ENCODE measurements around the gene SDK2.
"Not testable (repeated sequence)": the region's sequence is repeated elsewhere in the genome, so short reads cannot be mapped to it uniquely, and the experiment has no call there.

Gene SDK2

DNA sequence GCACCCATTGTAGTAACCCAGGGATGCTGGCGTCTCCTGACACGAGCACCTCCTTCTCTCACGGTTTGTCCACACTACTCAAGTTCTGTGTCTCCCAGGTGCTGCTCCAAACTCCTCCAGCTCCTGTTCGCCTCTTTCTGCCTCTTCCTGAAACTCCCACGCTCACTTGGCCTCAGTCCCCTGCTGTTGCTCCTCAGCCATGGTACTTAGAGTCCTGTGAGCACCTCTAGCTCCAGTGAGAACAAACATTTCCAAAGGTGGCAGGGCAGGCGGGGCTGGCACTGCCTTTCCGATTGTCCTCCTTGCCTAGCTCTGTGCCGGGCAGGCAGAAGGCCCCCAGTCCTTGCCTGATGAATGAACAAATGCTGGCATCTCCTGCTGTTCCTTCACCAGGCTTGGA, 146.1 kb downstream of the SDK2 start:
- no peak for DNase-seq

DNA sequence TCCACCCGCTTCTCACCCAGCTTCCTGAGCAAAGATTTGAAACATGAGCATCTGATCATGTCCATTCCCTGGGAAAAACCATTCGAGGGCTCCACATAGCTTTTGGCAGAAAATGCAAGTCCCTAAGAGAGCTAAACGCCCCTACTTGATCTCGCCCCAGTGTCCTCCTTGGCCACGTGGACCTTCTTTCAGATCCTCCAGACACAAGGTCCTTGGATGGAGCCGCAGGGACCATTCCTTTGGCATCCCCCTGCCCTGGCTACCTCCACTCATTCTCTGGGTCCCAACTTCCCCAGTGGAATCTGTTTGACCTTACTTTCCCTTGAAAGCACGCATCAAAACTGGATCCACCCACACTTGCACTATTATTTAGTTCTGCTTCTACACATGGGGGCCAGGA, 146.5 kb downstream of the SDK2 start:
- no peak for DNase-seq

DNA sequence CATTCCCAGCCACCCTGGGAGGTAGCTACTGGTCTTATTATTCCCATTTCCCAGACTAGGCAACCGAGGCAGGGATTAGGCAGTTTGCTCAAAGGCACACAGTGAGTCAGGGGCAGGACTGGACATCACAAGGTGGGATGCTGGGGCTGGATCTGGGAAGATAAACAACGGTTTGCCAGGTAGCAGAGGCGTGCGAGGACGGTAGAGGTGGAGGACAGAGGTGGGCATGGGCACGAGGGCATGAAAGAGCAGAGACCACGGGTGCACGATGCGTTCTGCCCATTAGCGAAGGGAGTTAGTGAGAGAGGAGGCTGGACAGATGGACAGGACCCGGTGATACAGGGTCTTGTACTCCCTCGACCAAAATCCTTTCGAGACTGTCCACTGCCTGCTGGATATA, 148.0 kb downstream of the SDK2 start:
- no peak for DNase-seq

DNA sequence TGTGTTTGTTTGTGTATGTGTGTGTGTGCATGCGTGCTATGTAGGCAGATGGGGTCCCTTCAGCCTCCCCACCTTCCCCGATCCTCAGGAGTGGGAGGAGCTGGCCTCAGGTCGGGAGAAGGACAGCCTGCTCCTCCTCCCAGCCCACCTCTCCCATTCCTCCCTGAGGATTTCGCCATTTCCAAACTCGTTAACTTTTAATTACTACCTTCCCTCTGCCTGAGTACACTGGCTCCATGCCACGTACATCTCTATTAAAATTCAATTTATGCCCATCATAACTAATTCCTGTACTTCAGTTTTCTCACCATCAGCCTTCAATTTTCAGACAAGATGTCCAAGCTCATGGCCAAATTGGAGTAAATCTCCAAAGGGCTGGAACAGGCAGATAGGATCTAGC, 148.6 kb downstream of the SDK2 start:
- no peak for DNase-seq

DNA sequence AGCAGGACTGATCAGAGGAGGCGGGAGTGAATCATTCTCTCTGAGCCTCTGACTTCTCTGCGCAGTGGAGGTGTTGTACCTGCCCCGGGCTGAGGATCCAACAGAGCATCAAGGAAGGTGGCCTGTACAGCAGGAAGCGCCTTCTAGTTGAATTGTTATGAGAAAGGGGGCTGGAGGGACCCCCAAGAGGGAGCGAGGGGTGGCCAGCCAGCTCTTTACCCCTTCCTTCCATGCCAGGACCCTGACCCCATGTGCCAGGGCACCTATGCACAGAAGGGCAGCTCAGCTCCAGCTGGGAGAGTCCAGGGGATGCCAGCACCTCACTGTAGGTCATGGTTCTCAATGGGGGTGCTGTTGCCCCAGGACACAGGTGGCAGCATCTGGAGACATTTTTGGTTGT, 149.3 kb downstream of the SDK2 start:
- DNase-seq, result no peak

DNA sequence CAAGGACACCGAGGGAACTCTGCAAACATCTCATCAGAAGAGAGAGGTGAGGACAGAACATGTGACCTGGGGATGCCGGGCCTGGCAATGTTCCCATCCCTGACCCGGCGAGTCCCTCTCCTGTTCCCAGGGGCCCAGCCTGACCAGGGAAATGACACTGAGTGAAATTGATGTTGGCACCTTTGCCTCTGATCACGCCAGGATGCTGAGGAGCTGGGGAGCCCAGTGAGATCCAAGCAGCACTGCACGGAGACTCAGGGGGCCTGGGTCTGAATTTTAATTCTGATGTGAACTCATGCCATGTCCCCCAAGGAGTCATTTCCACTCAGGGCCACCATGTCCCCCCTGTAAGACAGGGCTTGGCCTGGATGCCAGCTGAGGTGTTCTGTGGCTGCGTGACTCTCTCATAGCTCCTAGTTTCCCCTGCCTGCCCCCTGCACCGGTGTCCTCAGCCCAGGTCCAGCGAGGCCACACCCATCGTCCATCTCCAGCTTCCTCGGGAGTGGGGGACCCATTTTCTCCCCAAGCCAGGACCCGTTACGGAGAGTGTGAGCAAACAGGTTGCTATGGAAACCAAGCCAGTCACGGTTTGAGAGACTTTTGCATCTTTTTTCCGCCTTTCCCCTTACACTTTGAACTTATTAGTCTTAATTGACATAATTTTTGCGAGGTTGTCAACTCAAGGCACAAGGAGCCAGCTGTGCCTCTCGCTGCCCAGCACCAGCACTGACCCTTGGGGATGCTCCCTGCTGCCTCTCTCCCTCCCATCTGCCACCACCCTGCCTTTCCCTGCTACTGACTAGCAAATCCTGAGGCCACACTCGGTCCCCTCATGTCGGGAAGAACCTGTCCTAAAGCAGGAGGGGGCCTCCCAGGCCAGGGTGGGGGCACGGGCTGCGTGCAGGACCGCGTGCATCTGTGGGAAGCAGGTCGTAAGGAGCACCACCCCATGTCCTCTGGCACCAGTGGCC, 150.0 kb downstream of the SDK2 start:
- DNase-seq, result no peak

DNA sequence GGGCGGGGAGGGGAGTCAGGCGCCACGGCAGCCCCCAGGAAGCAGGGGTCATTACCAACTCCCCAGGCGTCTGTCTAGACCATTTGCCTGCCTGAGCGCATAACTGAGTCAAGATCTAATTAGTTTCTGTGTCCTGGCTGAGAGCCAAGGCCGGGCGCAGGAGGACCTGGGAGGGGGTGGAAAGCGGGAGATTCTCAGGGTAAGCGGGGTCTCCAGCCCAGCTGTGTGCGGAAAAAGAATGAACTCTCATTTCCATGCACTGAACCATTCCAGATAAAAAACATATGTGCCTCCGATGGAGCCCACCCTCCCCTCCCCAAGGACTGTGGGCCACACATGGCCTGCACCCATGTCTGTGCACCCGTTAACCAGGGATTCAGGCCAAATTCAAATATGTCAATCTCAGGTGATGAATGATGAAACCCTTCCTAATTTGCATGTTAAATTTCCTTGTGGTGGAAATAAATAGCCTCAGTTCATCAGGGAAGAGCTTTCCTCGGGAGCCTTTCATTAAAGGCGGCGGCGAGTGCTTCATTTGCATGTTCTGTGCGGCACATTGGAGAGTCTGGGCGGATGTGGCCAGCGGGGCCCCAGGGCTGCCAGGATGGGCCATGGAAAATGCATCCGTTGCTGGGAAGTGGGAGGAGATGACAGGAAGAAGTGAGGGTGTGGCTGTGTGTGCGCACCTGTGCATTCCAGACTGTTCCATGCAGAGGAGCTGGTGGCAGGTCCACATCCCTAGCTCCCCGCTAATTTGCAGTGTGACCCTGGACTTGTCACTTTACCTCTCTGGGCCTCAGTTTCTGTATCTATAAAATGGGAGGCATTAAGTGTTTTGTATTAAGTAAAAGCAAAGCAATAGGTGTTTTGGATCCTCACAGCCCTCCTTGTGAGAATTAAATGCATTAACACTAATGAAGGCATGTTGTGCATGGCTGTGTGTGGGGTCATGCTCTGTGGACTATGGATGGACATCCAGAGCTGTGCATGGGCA, 151.1 kb downstream of the SDK2 start:
- DNase-seq, result no peak

DNA sequence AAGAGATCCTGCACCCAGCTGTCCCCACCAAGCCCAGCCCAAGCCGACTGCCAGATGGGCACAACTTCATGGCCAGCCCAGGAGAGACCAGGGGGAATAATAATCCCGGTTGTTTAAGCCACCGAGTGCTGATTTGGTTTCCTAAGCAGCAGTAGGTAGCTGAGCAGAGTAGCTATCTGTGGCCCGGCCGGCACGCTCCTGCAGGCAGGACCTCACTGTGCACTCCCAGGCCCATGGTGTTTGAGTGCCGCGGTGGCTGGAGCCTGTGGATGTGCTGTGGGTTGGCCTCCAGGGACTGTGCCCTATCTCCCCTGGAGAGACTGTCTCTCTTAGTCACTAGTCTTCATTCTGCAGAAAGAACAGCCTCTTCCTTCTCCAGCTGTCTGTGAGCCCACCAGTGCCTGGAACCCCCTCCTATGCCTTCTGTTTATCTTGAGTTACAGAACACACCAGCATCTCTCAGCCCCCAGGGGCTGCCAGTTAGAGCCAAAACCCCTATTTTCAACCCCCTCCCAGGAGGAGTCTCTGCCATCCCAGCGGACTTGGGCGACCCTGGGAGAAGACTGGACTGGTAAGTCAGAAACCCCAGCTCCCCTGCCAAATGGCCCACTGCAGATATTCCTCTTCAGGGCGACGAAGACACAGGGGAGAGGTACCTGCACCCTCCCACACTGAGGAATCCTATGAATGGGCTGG, 152.0 kb downstream of the SDK2 start:
- no peak for DNase-seq

DNA sequence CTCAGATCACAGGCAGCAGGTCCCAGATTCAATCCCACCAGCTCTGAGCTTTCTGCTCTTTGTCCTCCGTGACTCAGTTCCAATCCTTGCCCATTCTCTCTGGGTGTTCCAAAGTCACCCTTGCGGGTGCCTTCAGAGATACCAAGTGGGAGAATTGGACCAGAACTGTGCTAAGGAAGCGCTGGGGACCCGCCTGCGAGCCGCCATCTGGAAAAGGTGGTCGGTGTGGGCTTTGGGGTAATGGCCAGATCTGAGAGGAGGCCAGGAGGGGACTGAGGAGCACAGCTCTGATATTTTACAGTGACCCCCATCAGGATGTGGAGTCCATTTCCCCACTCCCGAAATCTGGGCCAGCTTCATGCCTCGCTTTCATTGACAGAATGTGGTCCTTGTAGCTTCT, 152.6 kb downstream of the SDK2 start:
- no peak for DNase-seq

DNA sequence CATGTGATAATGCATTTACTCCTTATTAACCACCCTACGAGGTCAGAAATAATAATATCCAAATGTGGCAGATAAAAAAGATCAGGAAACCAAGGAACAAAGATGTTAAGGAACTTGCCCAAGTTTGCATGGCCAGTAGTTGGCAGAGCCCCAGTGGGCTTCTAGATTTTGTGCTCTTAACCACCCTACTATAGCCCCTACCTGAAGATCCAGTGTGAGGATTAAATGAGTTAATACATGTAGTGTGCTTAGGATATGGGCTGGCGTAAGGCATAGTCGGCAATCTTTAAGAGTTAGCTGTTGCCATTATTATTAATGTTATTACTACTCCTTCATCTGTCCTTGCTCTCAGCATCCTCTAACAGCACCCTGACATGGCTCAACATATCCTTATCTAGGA, 153.4 kb downstream of the SDK2 start:
- no peak for DNase-seq

DNA sequence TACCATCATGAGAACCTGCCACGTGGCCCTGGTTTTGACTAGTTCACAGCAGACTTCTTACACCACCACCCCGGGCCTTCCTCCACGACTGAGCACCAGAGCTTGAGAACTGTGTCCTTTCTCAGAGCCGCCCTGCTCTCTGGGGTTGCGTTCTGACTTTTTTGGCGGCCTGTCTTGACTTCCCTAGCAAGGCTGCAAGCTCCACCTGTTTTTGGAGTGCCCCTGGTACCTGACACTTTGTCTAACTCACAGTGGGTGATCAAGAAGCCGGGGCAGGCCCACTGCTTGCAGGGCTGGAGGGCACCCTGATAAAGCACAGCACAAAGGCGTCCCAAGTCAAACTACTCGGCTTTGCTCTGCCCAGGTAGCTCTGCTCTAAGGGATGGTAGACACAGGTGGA, 154.3 kb downstream of the SDK2 start:
- DNase-seq, result no peak

DNA sequence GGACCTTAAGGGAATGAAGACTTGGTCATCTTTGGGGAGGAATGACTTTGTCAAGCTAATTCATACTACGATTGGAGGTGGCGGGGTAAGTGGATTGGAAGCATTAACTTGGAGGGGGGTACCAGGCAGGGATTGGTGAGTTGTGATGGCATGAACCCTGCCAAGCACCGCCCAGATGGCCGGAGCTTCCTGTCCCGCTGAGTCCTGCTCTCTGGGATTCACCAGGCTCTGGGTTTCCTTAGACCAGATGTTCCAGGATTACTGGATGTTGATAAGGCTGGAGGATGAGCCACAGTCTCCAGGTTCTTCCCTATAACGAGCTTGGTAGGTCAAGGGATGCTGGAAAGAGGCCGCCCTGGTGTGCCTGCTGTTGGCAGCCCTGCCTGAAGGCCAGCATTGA, 154.9 kb downstream of the SDK2 start:
- DNase-seq, result no peak

DNA sequence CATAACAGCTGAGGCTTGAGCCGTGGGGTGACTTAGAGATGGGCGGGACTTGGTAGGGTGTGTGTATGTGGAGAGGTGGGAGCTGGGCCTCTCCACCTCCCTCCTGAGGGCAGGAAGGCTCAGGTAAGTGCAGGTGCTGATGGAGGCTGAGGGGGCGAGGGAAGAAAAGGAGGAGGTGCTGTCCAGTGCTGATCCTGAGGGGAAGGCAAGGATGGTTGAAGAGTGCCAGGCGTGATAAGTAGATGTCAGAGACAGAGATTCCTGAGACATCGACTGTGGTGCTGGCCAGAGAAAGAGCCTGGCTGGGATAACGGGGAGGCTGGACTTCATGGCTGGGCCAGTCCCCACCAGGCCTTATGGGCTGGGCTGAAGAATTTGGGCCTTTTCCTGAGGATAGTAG, 159.1 kb downstream of the SDK2 start:
- DNase-seq, result no peak

DNA sequence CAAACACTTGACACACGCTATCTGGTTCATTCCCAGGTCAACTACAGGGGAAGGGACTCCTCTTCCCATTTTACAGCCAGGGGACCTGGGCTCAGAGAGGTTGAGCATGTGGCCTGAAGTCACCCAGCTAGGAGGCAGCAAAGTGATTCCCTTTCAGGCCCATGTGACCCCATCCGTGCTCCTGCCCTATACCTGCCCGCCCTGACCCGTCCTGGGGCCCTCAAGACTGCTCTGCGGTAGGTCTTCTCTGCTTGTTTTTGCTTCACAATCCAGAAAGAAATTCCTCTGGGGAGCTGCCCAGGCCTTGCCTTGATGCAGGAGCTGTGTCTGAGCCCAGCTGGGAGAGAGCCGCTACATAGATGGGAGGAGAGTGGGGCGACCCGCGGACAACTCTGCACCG, 161.4 kb downstream of the SDK2 start:
- no peak for DNase-seq

DNA sequence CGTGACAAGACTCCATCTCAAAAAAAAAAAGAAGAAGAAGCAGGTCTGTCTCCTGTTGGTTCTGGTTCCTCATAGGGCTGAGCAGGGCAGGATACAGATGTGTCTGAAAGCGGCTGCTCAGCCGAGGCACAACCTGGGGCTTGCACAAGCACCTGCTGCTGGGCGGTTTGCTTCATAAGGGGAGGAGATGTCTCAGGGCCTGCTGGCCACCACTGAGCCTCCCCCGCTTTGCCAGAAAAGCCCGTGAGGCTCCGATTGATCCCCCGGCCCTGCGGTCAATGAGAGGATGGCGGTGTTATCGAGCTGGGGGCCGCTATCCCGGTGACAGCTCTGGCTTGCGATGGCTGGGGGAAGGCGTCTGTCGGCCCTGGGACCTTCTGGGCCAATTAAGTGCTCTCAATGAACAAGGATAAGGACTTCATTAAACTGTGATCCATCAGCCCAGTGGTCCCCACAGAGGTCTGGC, 162.0 kb downstream of the SDK2 start:
- DNase-seq, result no peak

DNA sequence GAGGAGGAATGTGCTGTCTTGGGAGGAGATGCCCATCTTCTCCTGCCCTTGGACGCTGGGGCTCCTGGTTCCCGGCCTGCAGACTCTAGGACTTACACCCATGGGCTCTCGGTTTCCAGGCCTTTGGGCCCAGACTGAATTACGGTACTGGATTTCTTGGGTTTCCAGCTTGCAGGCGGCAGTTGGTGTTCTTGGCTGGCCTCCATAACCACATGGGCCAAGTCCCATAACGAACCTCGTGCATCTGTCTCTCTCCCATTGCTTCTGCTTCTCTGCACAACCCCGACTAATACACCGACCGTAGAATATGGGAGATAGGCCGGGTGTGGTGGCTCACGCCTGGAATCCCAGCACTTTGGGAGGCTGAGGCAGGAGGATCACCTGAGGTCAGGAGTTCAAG, 162.6 kb downstream of the SDK2 start:
- DNase-seq, result no peak

DNA sequence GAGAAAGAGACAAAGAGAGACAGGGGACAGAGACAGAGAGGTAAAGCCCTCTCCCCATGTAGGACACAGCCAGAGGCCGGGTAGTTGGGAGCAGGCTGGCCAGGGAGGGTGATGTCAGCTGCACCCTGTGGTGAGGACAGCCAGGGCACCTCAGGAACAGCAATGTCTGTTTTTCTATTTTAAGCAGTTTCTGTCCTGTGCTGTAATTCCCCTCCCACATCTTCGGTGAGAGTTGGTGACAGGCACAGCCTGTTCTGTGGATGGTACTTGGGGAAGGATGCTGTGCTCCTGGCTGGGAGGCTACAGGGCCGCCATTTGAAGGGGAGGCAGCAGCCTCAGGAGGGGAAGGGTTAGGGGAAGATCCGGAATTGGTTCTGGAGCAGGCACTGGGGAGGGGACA, 163.5 kb downstream of the SDK2 start:
- no peak for DNase-seq

DNA sequence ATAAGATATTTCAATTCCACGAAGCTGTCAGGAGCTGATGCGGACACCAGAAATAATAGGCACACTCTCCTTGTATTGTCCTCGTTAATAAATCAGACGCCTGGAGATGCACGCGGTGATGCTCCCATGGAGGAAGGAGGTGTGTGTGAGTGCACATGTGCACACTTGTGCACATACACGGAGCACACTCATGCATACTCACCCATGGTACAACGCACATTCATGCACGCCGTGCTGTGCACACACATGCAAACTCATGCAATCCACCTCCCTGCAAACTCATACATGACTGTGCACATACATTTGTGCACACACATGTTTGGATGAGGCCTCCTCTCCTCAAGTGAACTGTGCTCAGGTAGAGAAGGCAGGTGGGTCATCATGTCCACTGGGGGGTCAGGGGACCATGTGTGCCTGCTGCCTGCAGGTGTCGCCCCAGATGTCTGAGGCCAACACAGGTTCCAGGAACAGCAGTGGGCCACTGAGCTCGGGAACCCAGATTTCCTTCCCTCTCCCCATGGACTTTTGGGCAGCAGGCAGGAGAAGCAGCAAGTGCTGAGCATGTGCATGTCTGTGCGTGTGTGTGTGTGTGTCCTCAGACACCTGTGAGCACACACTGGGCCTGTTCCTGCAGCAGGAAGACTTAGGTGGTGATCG, 165.3 kb downstream of the SDK2 start:
- DNase-seq, result no peak

DNA sequence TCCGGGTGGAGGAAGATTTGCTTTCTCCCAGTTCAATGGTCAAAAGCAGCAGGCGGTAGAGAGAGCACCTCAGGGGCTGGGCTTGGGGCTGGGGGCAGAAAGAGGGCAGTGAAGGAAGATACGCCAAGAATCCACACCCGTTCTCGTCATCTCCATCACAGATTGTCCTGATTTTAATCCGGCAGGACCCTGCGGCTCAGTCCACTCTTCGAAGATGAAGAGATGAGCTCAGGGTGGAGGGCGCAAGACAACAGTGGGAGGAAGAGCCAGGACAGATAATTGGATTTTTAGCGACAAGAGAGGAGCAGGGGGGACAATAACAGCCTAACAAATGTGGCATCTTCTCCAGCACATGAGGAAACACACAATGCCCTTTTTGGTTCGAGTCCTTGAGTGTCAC, 165.9 kb downstream of the SDK2 start:
- DNase-seq, result no peak

DNA sequence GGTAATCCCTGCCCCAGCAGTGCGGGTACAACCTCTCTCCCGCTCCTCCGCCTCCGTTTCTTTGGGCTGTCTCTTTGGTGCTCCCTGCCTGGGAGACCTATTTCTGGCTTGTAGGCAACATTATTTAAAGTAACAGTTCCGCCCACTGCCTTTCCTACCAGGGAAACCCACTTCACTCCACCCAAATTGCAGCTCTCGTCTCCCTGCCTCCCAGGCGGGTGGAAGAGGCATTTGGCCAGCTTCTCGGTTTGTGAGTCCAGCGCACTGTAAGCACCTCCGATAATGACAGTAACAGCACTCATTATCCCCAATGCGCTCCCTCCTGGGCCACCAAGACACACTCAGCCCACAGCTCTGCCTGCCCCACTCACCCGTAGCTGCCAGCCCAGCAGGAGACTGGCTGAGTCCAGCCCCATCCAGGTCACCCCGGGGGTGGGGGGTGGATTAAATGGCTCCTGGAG, 167.3 kb downstream of the SDK2 start:
- no peak for DNase-seq

DNA sequence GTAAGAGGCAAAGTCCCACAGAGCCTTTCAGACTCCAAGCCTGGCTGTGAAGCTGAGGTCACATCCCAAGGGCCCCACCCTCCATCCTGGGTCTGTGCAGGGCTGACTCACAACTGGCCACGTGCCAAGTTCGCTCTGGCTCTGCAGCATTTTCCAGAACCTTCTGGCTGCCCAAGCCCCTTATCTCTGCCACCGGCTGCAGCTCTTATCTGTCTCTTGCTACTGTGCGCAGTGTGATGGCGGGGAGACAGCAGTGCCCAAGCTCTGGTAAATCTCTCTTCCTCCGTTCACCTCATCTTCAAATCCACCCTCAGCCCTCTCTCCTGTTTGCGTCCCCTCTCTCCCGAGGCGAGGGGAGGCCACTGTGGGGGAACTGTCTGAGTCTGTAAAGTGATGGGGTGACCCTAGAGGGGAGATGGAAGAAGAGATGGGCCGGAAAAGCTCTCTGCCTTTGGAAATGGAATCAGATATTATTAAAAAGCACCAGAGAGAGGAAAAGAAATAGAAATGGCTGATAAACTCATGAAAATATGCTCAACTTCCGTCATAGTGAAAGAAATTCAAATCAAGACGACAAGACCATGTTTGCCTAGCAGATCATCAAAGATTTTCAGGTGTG, 169.8 kb downstream of the SDK2 start:
- DNase-seq, result no peak

DNA sequence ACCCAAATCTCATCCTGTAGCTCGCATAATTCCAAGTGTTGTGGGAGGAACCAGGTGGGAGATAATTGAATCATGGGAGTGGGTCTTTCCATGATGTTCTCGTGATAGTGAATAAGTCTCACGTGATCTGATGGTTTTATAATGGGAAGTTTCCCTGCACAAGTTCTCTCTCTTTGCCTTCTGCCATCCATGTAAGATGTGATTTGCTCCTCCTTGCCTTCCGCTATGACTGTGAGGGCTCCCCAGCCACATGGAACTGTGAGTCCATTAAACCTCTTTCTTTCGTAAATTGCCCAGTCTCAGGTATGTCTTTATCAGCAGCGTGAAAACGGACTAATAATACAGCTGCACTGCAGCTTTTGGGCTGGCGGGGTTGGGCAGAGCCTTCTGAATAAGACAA, 171.5 kb downstream of the SDK2 start:
- not testable (repeated sequence) for DNase-seq
